Activated naive CD4-positive, alpha-beta T cell treated with anti-CD3 and anti-CD28 coated beads, Interleukin-2, amount 50 U/mL, for 24 hours (primary cell): ENCODE data around the gene GLIPR1L2.
"Not testable (repeated sequence)": the region's sequence is repeated elsewhere in the genome, so short reads cannot be mapped to it uniquely, and the experiment has no call there.

ENCODE experiments used
- H3K27ac Mint-ChIP-seq: one replicate; pipeline ENCODE4 v1.8.0; 2021; ENCODE audit warnings: mild to moderate bottlenecking, mixed read lengths
- H3K27me3 Mint-ChIP-seq: one replicate; pipeline ENCODE4 v1.8.0; 2021; ENCODE audit warnings: mixed read lengths
- H3K36me3 Mint-ChIP-seq: one replicate; pipeline ENCODE4 v1.8.0; 2021; ENCODE audit warnings: mixed read lengths
- H3K4me1 Mint-ChIP-seq: one replicate; pipeline ENCODE4 v1.8.0; 2021; ENCODE audit warnings: mixed read lengths
- H3K4me3 Mint-ChIP-seq: one replicate; pipeline ENCODE4 v1.8.0; 2021; ENCODE audit warnings: mild to moderate bottlenecking, mixed read lengths
- H3K9me3 Mint-ChIP-seq: one replicate; pipeline ENCODE4 v1.8.0; 2021; ENCODE audit warnings: mixed read lengths

Gene GLIPR1L2

DNA sequence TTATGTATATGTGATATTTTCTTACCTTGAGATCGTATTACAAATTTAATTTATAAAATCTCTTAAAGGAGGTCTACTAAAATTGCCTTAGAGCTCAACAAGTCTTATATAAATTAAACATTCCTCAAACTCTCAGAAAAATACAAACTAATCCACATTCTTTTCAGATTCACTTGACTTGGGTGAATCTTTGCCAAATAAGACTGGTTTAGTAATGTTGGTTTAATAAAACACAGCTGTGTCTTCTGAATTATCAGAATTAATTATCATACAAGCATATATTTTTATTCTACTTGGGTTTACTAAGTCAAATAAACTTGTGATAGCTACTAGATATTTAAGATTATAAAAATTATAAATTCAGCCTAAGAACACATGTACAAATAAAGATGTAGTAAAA, 13.3 kb downstream of the GLIPR1L2 start:
- Mint-ChIP-seq H3K27ac (no peak overlapping the region), H3K36me3 (peaks cover 5% of the 10 kb centered on the region), H3K9me3 (no peaks in the 10 kb centered on the region), H3K4me1 (no peaks in the 10 kb centered on the region), H3K4me3 (no peak overlapping the region), H3K27me3 (no peaks in the 10 kb centered on the region)

DNA sequence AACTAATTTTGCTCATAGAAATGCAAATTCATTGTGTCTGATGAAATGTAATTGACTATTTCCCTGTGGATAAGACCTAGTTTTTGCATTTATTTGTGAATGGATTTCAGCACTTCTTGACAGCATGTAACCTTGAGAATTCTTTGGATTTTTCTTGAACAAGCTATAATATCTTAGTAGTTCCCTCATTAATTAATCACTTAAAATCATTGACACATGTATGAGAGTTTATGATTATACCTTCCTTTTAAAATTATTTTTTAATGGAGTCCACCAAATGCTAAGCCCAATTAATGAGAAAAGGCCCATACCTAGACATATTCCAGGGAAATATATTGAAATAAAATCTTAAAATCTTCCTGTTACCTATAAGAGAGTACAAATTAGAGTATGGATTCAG, 16.8 kb downstream of the GLIPR1L2 start:
- Mint-ChIP-seq H3K27ac (no peak overlapping the region), H3K36me3 (peaks cover 5% of the 10 kb centered on the region), H3K4me3 (no peak overlapping the region), H3K4me1 (no peaks in the 10 kb centered on the region), H3K9me3 (no peaks in the 10 kb centered on the region), H3K27me3 (no peaks in the 10 kb centered on the region)

DNA sequence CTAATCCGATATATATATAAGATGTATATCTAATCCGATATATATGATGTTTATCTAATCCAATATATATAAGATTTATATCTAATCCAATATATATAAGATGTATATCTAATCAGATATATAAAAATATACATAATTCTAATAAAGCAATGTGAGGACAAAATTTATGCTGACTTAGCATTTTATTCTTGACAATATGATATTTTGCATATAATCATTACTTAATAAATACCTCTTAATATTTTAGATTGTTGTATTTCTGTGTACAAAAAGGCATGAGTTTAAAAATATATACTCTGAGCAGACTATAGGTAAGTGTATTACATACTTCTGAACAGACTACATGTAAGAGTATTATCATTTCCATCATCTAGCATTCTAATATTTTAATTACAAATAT, 18.9 kb downstream of the GLIPR1L2 start:
- no peaks in the 10 kb centered on the region for H3K9me3 Mint-ChIP-seq
- no peaks in the 10 kb centered on the region for H3K4me1 Mint-ChIP-seq
- H3K27ac Mint-ChIP-seq, result no peak overlapping the region
- H3K4me3 Mint-ChIP-seq, result no peak overlapping the region
- H3K36me3 Mint-ChIP-seq, result peaks cover 5% of the 10 kb centered on the region
- H3K27me3 Mint-ChIP-seq, result no peaks in the 10 kb centered on the region

DNA sequence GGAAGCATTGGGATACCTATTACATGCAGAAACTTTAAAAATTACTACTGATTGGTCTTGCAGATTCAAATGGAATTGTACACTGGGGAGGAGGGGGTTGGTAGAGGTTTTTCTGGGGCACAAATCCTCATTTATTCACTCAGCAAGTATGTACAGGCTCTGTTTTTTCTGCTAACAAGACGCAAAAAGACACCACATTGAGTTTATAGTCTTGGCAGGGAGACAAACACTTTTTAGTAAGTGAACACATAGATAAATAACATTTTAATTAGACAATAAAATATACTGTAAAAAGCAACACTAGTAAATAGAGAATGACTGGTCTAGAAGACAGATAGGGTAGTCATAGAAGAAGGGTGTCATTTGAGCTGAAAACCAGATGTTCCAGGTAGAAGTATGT, 23.8 kb downstream of the GLIPR1L2 start:
- H3K27me3 Mint-ChIP-seq, result no peaks in the 10 kb centered on the region
- no peaks in the 10 kb centered on the region for H3K36me3 Mint-ChIP-seq
- H3K27ac Mint-ChIP-seq, result no peak overlapping the region
- H3K4me3 Mint-ChIP-seq, result no peak overlapping the region
- H3K9me3 Mint-ChIP-seq, result no peaks in the 10 kb centered on the region
- H3K4me1 Mint-ChIP-seq, result no peaks in the 10 kb centered on the region

DNA sequence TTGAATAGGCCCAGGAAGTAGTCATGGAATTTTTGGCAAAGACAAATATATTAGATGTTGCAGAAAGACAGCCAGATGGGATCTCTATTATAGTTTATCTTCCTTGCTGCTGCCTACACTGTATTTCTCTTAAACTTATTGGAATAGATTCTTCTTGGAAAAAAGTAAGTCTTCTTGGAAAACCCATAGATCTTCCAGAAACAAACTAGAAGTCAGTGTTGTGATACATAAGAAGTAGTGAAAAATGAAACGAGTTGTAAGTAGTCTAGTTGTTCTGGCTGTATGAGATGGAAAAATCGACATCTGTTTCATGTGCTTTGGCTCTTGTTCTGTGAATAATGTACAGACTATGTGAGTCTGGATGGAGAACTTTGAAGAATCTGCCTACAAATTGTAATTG, 29.0 kb downstream of the GLIPR1L2 start:
- H3K27me3 Mint-ChIP-seq, result no peaks in the 10 kb centered on the region
- no peaks in the 10 kb centered on the region for H3K4me1 Mint-ChIP-seq
- H3K27ac Mint-ChIP-seq, result no peak overlapping the region
- H3K4me3 Mint-ChIP-seq, result no peak overlapping the region
- peaks cover 2% of the 10 kb centered on the region for H3K36me3 Mint-ChIP-seq
- no peaks in the 10 kb centered on the region for H3K9me3 Mint-ChIP-seq

DNA sequence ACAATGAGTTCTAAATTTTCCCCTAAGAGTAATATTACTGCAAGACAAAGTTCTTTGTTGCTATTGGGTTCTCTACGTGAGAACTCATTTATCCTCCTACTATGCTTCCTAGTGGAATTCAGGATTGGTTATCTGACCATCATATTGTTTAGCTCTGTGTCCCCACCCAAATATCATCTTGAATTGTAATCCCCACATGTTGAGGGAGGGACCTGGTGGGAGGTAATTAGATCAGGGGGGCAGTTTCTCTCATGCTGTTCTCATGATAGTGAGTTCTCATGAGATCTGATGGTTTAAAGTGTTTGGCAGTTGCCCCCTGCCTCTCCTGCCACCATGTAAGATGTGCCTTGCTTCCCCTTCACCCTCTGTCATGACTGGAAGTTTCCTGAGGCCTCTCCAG, 36.6 kb downstream of the GLIPR1L2 start:
- H3K4me3 Mint-ChIP-seq, result no peak overlapping the region

DNA sequence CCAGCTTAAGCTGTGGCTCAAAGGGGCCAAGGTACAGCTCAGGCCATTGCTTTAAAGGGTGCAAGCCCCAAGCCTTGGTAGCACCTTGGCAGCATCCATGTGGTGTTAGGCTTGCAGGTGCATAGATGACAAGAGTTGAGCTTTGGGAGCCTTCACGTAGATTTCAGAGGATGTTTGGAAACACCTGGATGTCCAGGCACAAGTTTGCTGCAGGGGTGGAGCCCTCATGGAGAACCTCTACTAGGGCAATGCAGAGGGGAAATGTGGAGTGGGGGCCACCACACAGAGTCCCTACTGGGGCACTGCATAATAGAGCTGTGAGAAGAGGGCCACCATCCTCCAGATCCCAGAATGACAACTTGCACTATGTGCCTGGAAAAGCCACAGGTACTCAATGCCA, 37.9 kb downstream of the GLIPR1L2 start:
- no peak overlapping the region for H3K4me3 Mint-ChIP-seq
- no peaks in the 10 kb centered on the region for H3K4me1 Mint-ChIP-seq
- peaks cover 17% of the 10 kb centered on the region for H3K36me3 Mint-ChIP-seq
- H3K9me3 Mint-ChIP-seq, result peaks cover 11% of the 10 kb centered on the region
- no peak overlapping the region for H3K27ac Mint-ChIP-seq
- no peaks in the 10 kb centered on the region for H3K27me3 Mint-ChIP-seq

More for the DNA sequence above, 36.6 kb downstream of the GLIPR1L2 start:
- no peaks in the 10 kb centered on the region for H3K4me1 Mint-ChIP-seq
- no peak overlapping the region for H3K27ac Mint-ChIP-seq
- H3K27me3 Mint-ChIP-seq, result no peaks in the 10 kb centered on the region
- H3K9me3 Mint-ChIP-seq, result peaks cover 11% of the 10 kb centered on the region
- peaks cover 17% of the 10 kb centered on the region for H3K36me3 Mint-ChIP-seq

DNA sequence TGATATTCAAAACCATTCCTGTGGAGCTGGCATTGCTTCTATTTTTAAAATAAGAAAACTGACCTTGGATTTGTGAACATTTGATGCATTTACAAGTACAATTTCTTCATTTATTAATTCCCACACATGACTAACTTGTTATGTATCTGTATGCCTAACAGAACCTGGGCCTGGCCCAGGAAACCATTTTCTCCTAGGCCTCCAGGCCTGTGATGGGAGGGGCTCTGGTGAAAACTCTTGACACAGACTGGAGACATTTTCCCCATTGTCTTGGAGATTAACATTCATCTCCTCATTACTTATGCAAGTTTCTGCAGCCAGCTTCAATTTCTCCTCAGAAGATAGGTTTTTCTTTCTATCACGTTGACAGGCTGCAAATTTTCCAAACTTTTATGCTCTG, 42.0 kb downstream of the GLIPR1L2 start:
- H3K4me1 Mint-ChIP-seq, result no peaks in the 10 kb centered on the region

DNA sequence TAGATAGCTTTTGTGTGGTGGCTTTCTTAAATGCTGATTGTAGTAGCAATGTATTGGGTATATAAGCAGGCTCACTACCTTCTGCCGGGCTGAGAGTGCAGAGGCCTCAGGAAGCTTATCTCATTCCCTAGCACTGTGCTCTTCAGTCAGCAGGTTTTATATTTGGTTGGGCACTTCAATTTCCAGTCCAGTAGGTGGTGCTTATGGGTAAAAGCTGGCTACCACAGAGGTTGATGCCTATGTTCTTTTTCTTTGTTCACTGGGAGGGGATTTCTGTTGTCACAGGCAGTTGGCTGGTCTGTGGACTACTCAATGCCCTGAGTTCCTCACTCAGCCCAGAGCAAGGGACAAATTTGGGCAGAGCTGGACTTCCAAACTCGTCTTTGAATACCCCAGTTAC, 46.7 kb downstream of the GLIPR1L2 start:
- Mint-ChIP-seq H3K9me3 (peaks cover 6% of the 10 kb centered on the region), H3K4me3 (no peak overlapping the region), H3K27ac (no peak overlapping the region), H3K36me3 (peaks cover 5% of the 10 kb centered on the region), H3K4me1 (no peaks in the 10 kb centered on the region), H3K27me3 (peaks cover 8% of the 10 kb centered on the region)

More for the DNA sequence above, 42.0 kb downstream of the GLIPR1L2 start:
- Mint-ChIP-seq H3K27ac (no peak overlapping the region), H3K36me3 (peaks cover 10% of the 10 kb centered on the region), H3K4me3 (no peak overlapping the region), H3K27me3 (no peaks in the 10 kb centered on the region), H3K9me3 (peaks cover under 1% of the 10 kb centered on the region)

DNA sequence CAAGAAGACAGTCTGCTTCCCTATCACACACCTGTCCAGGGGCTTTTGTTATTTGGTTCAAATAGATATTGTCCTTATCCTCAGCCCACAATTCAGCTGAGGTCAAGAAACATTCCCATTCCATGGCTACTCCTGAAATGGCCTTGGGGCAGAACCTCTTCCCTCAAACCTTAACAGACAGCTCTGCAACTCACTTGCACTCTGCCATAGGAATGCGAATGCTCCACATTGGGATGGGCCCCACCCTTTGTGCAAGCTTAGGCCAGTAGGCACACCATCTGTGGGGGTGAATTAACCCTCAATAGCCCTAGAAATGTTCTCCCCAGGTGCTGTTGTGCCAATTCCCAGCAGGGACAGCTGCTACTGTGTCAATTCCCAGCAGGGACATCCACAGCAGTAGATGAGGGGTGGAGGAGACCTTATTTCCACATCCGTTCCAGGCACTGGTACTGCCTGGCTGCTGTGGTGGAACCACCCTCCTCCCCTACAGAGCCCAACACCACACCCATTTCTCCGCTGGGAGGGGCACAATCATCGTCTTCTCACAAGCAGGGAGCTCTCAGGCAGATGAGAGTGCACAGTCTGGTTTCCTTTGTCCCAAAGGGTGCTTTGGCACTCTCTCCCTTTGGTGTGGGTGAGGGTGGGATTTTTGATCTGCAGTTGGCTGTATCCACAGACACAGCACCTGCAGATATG, 47.3 kb downstream of the GLIPR1L2 start:
- Mint-ChIP-seq H3K9me3 (peaks cover 6% of the 10 kb centered on the region), H3K4me3 (no peak overlapping the region), H3K4me1 (no peaks in the 10 kb centered on the region), H3K27me3 (peaks cover 8% of the 10 kb centered on the region), H3K36me3 (peaks cover 5% of the 10 kb centered on the region), H3K27ac (no peak overlapping the region)

DNA sequence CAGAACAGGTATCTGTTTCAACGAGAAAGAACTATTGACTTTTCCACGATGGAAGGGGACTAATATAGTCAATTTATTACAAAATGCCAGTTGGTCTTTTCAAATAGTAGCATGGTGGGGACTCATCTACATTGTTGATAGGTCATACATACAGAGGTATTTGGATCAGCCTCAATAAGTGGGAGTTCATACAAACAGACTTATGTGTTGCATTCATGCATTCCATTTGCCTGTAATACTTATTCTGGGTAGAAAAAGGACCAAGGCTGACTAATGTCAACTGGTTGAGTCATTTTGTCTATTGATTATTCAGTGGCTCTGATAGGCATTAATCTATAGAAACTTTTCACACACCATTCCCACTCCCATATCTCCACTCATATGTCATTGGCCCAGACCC, 48.2 kb downstream of the GLIPR1L2 start:
- no peak overlapping the region for H3K27ac Mint-ChIP-seq
- H3K36me3 Mint-ChIP-seq, result peaks cover 5% of the 10 kb centered on the region
- peaks cover 6% of the 10 kb centered on the region for H3K9me3 Mint-ChIP-seq
- H3K27me3 Mint-ChIP-seq, result peaks cover 10% of the 10 kb centered on the region
- no peaks in the 10 kb centered on the region for H3K4me1 Mint-ChIP-seq
- no peak overlapping the region for H3K4me3 Mint-ChIP-seq

DNA sequence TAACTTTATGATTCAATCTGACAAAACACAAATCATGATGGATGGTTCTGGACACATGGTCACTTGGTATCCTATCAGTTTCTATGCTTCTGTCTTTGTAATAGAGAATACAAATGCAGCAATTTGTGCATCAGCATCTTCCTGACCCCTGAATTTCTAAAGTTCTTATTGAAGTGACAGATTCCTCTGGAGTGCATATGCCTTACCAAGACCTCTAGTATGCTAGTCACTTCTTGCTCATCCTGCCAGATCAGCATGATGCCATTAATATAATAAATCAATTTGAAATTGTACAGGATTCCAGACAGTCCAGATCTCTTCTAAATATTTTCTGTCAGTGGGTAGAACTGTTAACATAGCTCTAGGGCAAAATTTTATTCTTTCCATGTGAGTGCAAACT, 49.0 kb downstream of the GLIPR1L2 start:
- H3K4me1 Mint-ChIP-seq, result no peaks in the 10 kb centered on the region

DNA sequence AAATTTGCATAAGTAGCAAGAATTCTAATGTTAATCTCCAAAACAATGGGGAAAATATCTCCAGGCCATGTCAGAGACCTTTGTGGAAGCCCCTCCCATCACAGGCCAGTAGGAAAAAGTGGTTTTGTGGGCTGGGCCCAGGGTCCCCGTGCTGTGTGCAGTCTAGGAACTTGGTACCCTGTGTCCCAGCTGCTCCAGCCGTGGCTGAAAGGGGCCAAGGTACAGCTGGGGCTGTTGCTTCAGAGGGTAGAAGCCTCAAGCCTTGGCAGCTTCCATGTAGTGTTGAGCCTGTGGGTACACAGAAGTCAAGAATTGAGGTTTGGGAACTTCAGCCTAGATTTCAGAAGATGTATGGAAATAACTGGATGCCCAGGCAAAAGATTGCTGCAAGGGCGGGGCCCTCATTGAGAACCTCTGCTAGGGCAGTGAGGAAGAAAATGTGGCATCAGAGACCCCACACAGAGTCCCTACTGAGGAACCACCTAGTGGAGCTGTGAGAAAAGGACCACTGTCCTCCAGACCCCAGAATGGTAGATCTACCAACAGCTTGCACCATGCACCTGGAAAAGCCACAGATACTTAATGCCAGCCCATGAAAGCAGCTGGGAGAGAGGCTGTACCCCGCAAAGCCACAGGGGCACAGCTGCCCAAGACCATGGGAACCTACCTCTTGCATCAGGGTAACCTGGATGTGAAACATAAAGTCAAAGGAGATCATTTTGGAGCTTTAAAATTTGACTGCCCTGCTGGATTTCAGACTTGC, 51.0 kb downstream of the GLIPR1L2 start:
- H3K27ac Mint-ChIP-seq, H3K4me3 Mint-ChIP-seq, H3K36me3 Mint-ChIP-seq, H3K9me3 Mint-ChIP-seq, H3K4me1 Mint-ChIP-seq: not testable (repeated sequence)
- peaks cover 10% of the 10 kb centered on the region for H3K27me3 Mint-ChIP-seq

More for the DNA sequence above, 49.0 kb downstream of the GLIPR1L2 start:
- Mint-ChIP-seq H3K9me3 (peaks cover 6% of the 10 kb centered on the region), H3K36me3 (peaks cover 5% of the 10 kb centered on the region), H3K27me3 (peaks cover 10% of the 10 kb centered on the region), H3K4me3 (no peak overlapping the region), H3K27ac (no peak overlapping the region)

DNA sequence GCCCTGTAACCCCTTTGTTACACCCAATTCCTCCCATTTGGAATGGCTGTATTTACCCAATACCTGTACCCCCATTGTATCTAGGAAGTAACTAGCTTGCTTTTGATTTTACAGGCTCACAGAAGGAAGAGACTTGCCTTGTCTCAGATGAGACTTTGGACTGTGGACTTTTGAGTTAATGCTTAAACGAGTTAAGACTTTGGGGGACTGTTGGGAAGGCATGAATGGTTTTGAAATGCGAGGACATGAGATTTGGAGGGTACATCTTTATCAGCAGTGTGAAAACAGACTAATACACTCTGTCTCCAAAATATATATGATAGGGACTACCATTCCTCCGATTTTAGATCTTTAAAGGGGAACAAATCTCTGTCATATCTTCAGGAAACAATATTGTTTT, 51.6 kb downstream of the GLIPR1L2 start:
- not testable (repeated sequence) for H3K9me3 Mint-ChIP-seq, H3K36me3 Mint-ChIP-seq, H3K4me3 Mint-ChIP-seq

DNA sequence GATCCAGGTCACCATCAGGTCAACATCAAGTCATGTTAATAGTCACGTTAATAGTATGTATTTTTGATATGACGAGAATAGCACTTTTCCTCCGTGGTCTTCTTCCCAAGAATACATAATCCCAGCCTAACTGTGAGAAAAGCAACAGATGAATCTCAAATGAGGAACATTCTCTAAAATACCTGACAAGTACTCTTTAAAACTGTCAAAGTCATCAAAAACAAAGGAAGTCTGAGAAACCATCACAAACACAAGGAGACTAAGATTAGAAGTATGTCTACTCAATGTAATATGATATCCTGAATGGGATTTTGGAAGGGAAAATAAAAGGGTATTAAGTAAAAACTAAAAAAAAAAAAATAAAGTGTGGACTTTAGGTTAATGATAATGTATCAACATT, 52.8 kb downstream of the GLIPR1L2 start:
- Mint-ChIP-seq H3K27ac (no peak overlapping the region), H3K4me3 (no peak overlapping the region), H3K36me3 (peaks cover 4% of the 10 kb centered on the region)

More for the DNA sequence above, 51.6 kb downstream of the GLIPR1L2 start:
- not testable (repeated sequence) for H3K27ac Mint-ChIP-seq, H3K4me1 Mint-ChIP-seq
- peaks cover 10% of the 10 kb centered on the region for H3K27me3 Mint-ChIP-seq

DNA sequence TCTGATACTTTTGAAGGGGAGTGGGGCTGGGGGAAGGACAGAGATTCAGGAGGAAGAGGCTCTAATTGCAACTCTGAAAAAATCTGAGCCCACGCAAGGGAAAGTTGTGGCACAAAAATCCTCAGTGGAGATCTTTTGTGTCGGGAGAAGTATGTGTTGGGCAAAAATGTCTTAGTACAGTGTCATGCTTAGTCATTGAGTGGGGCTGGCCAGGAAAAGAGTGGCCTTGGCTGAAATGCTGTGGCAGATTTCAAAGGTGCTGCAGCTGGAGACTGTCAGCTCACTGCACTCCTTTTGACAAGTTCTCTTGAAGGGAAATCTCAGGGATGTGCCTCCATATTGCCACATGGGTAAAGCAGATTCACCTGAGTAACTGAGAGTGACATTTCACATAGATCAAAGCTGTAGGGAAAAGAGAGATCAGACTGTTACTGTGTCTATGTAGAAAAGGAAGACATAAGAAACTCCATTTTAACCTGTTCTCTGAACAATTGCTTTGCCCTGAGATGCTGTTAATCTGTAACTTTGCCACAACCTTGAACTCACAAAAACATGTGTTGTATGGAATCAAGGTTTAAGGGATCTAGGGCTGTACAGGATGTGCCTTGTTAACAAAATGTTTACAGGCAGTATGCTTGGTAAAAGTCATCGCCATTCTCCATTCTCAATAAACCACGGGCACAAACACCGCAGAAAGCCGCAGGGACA, 53.7 kb downstream of the GLIPR1L2 start:
- peaks cover 10% of the 10 kb centered on the region for H3K27me3 Mint-ChIP-seq
- H3K36me3 Mint-ChIP-seq, result peaks cover 4% of the 10 kb centered on the region
- no peak overlapping the region for H3K4me3 Mint-ChIP-seq
- H3K4me1 Mint-ChIP-seq, result no peaks in the 10 kb centered on the region
- H3K27ac Mint-ChIP-seq, result no peak overlapping the region
- H3K9me3 Mint-ChIP-seq, result peaks cover 6% of the 10 kb centered on the region

More for the DNA sequence above, 52.8 kb downstream of the GLIPR1L2 start:
- Mint-ChIP-seq H3K9me3 (peaks cover 6% of the 10 kb centered on the region), H3K4me1 (no peaks in the 10 kb centered on the region), H3K27me3 (peaks cover 10% of the 10 kb centered on the region)
